ENCODE data around the gene PRICKLE2. TPM values are rescaled to one million over a fixed set of nuclear protein-coding genes. Genes with fewer than 3 reads are reported as not detected.

PRICKLE2 gene
- total and polyA plus RNA-seq, 8 donors, result 34.3 to 48.2 (median 41.9) TPM

DNA sequence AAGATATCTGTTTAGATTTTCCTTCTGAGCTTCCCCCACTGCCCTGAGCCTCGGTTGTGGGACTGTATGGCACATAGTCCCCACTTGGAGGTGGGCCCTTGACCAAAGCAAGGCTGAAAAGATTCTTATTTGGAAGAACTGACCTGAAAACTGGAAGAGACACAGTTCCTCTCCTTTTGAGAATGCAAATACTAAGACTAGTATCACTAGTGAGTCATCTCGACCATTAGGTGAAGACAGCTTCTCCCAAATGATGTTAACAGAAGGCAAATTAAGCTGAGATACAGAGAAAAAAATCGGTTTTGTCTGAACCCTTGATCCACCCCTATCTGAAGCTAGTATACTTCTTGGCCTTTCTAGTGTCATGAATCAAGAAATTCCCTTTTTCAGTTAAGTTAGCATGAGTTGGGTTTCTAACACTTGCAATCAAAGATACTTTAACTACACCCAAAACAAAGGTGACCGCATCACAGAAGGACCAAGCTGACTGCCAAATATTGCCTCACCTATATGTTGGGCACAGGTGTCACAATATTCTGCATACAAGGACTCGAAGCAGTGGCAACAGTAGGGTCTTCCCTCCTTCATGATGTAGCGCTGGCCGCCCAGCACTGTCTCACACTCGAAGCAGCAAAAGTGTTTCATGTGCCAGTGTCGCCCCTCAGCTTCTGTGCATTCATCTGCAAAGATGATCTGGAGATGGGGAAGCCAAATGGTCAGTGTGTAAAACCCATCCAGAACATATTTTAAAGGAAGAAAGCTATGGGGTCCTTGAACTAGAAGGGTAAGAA lies 72.4 kb downstream of the PRICKLE2 start:
- TF ChIP-seq, protein P1, sequence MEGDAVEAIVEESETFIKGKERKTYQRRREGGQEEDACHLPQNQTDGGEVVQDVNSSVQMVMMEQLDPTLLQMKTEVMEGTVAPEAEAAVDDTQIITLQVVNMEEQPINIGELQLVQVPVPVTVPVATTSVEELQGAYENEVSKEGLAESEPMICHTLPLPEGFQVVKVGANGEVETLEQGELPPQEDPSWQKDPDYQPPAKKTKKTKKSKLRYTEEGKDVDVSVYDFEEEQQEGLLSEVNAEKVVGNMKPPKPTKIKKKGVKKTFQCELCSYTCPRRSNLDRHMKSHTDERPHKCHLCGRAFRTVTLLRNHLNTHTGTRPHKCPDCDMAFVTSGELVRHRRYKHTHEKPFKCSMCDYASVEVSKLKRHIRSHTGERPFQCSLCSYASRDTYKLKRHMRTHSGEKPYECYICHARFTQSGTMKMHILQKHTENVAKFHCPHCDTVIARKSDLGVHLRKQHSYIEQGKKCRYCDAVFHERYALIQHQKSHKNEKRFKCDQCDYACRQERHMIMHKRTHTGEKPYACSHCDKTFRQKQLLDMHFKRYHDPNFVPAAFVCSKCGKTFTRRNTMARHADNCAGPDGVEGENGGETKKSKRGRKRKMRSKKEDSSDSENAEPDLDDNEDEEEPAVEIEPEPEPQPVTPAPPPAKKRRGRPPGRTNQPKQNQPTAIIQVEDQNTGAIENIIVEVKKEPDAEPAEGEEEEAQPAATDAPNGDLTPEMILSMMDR (IDR thresholded peaks at IDR 0.05), result no peak
- peaks cover 0 to 26% of the 10 kb centered on the region in 2 donors for H3K36me3 ChIP-seq
- no peaks in the 10 kb centered on the region for H3K27me3 ChIP-seq
- no peak for DNase-seq
- H3K4me1 ChIP-seq, result peaks cover 12 to 14% of the 10 kb centered on the region in 2 donors
- intact Hi-C loops (cut with DNase I), result no loop called here
- H3K4me3 ChIP-seq, result no peak overlapping the region
- H3K27ac ChIP-seq, result peak overlapping the region in 1 of 2 donors; percentile 81
- no peaks in the 10 kb centered on the region for H3K9me3 ChIP-seq
- ATAC-seq, result no peak

DNA sequence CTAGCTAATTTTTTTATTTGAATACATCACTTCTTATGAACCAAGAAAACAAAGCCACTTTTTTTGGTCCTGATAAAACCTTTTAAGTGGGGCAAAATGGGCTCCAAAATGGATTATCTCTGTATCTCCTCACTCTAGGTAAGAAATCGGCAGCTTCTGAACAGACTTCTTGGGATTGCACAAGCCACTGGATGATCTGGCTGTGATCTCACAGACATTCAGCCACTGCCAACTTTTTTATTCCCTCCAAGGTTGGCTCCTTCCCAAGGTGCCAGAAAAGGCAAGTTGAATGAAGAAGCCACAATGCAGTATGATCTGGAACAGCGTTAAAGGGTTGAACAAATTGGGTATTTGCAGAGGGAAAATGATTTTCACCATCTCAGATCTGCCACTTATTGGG lies 73.2 kb downstream of the PRICKLE2 start:
- Histone ChIP-seq H3K27ac (peak overlapping the region; percentile 70 to 81), H3K27me3 (no peaks in the 10 kb centered on the region), H3K4me1 (peaks cover 12 to 14% of the 10 kb centered on the region in 2 donors), H3K36me3 (peaks cover 0 to 29% of the 10 kb centered on the region in 2 donors), H3K4me3 (no peak overlapping the region), H3K9me3 (no peaks in the 10 kb centered on the region)
- ATAC-seq (peak; percentile 26), DNase-seq (peak in 1 of 4 donors; percentile 77)
- TF ChIP-seq, protein P1 (IDR thresholded peaks at IDR 0.05), result no peak
- intact Hi-C loops (cut with DNase I), result no loop called here

DNA sequence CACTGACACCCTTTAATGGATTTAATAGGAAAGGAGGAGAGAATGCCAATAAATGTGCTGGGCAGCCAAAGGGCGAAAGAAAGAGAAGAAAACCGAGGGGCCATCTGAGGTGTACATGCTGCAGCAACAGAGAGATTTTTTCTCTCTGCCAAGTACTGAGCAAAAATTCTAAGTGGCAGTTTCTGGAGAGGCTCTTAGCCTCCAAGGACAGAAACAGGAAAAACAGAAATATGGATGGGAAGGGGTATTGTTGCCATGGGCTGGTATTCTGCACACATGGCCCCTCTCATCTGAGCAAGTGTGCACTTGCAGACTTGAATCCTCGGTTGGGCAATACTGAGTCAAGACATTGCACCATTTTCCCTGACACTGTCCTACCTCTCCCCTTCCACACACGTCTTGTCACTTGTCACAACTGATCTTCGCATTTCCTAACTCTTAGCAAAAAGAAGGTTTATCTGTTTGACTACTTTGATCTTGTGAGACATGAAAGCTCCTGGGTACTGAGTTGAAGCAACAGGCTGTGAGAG lies 73.9 kb downstream of the PRICKLE2 start:
- Histone ChIP-seq H3K27me3 (no peaks in the 10 kb centered on the region), H3K27ac (peak overlapping the region; percentile 70 to 81), H3K36me3 (peaks cover 0 to 29% of the 10 kb centered on the region in 2 donors), H3K9me3 (no peaks in the 10 kb centered on the region), H3K4me1 (peaks cover 12 to 14% of the 10 kb centered on the region in 2 donors), H3K4me3 (no peak overlapping the region)
- DNase-seq, result peak in 1 of 4 donors; percentile 68
- TF ChIP-seq, protein P1 (IDR thresholded peaks at IDR 0.05), result no peak
- intact Hi-C loops (cut with DNase I), result no loop called here
- ATAC-seq, result peak; percentile 73

DNA sequence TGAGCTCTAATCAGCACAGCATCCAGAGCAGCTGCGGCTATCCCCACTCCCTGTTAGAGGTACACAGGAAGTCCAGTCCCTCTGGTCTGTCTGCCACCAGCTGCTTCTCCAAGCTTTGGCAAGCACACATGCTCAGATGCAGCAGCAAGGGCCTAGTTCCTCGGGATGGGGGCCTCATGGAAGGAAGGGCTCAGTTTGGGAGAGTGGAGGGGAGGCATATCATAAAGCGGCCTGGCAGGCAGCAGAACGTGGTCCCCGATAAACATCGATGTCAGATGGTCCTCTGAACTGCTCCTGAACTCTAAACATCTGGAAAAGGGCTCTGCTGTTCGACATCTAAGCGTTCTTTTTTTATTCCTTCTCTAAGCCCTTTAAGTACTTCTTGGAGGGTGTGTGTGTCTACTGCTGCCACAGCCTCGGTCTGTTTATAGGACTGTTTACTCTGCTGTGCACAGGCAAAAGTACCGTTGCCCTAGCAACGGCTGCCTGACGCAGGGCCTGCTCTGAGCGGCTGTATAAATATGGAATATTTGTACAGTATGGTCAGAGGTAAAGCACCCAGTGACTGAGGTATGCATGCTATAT lies 74.6 kb downstream of the PRICKLE2 start:
- H3K36me3 ChIP-seq, result peaks cover 0 to 25% of the 10 kb centered on the region in 2 donors
- peak overlapping the region; percentile 70 to 81 for H3K27ac ChIP-seq
- DNase-seq (peak; percentile 81 to 96 (median 84)), ATAC-seq (peak; percentile 94)
- H3K4me1 ChIP-seq, result peaks cover 12 to 14% of the 10 kb centered on the region in 2 donors
- H3K9me3 ChIP-seq, result no peaks in the 10 kb centered on the region
- no peak overlapping the region for H3K4me3 ChIP-seq
- TF ChIP-seq, protein P1 (IDR thresholded peaks at IDR 0.05), result no peak
- no peaks in the 10 kb centered on the region for H3K27me3 ChIP-seq
- intact Hi-C loops (cut with DNase I), result no loop called here

DNA sequence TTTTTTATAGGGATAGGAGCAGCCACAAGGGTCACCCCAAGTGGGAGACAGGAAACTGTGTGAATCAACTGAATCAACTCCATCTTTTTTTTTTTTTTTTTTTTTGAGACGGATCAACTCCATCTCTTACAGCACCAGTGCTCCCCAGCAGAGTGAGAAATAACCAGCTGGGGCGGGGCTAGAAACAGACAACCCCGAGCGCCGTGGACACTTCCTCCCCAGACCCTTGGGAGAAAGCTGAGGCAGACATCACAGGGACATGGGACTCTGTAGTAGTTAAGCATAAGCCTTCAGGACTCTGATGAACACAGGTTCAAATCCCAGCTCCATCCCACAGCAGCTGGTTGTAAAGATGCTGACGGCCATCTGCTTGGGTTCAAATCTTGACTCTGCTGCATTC lies 75.4 kb downstream of the PRICKLE2 start:
- Histone ChIP-seq H3K27ac (peak overlapping the region; percentile 70 to 81), H3K4me1 (peaks cover 12 to 14% of the 10 kb centered on the region in 2 donors), H3K9me3 (no peaks in the 10 kb centered on the region), H3K36me3 (peaks cover 0 to 27% of the 10 kb centered on the region in 2 donors), H3K27me3 (no peaks in the 10 kb centered on the region), H3K4me3 (no peak overlapping the region)
- ATAC-seq (no peak), DNase-seq (no peak)
- intact Hi-C loops (cut with DNase I), result no loop called here
- TF ChIP-seq, protein P1 (IDR thresholded peaks at IDR 0.05), result no peak

Data from left lung (tissue), 10 donors.